Measurements from ENCODE around the gene STIM2. TPM values are rescaled to one million over a fixed set of nuclear protein-coding genes. Genes with fewer than 3 reads are reported as not detected.

The STIM2 gene
- total RNA-seq, 2 donors from 2014 or later, result 20.7 to 30.3 TPM

- H3K36me3 ChIP-seq, result no peaks in the 10 kb centered on the region
- intact Hi-C loops (cut with DNase I), result no loop called here
- no peaks in the 10 kb centered on the region for H3K9me3 ChIP-seq
- TF ChIP-seq CTCF (IDR thresholded peaks at IDR 0.05), result no peak
- no peak overlapping the region for H3K27ac ChIP-seq
- H3K27me3 ChIP-seq, result no peaks in the 10 kb centered on the region
- no peak for DNase-seq
- no peak overlapping the region for H3K4me3 ChIP-seq
- no peak overlapping the region for H3K9ac ChIP-seq (ENCODE audit: low read depth in 2 of 2, low read length in 2 of 2)
- H3K4me1 ChIP-seq, result no peaks in the 10 kb centered on the region
Measured at GRCh38 chr4:26993967-26994366, 133.3 kb downstream of the STIM2 start.

GRCh38 chr4:26995316-26995715 lies 134.7 kb downstream of the STIM2 start:
- intact Hi-C loops (cut with DNase I), result no loop called here

GRCh38 chr4:26996745-26997144 lies 136.1 kb downstream of the STIM2 start:
- intact Hi-C loops (cut with DNase I), result no loop called here
- H3K36me3 ChIP-seq, result no peaks in the 10 kb centered on the region
- H3K27me3 ChIP-seq, result no peaks in the 10 kb centered on the region
- no peak for DNase-seq
- no peak overlapping the region for H3K9ac ChIP-seq (ENCODE audit: low read depth in 2 of 2, low read length in 2 of 2)
- H3K4me3 ChIP-seq, result no peak overlapping the region
- H3K27ac ChIP-seq, result no peak overlapping the region
- TF ChIP-seq CTCF (IDR thresholded peaks at IDR 0.05), result no peak
- H3K9me3 ChIP-seq, result no peaks in the 10 kb centered on the region
- no peaks in the 10 kb centered on the region for H3K4me1 ChIP-seq

More at GRCh38 chr4:26995316-26995715, 134.7 kb downstream of the STIM2 start:
- no peaks in the 10 kb centered on the region for H3K4me1 ChIP-seq
- TF ChIP-seq CTCF (IDR thresholded peaks at IDR 0.05), result no peak
- no peak overlapping the region for H3K4me3 ChIP-seq
- no peak overlapping the region for H3K27ac ChIP-seq
- no peak for DNase-seq
- H3K9ac ChIP-seq (ENCODE audit: low read depth in 2 of 2, low read length in 2 of 2), result no peak overlapping the region
- H3K36me3 ChIP-seq, result no peaks in the 10 kb centered on the region
- no peaks in the 10 kb centered on the region for H3K9me3 ChIP-seq
- no peaks in the 10 kb centered on the region for H3K27me3 ChIP-seq

GRCh38 chr4:26999689-27000088 lies 139.0 kb downstream of the STIM2 start:
- Histone ChIP-seq H3K36me3 (no peaks in the 10 kb centered on the region), H3K27ac (no peak overlapping the region), H3K9ac (ENCODE audit: low read depth in 2 of 2, low read length in 2 of 2) (no peak overlapping the region), H3K27me3 (no peaks in the 10 kb centered on the region), H3K4me1 (no peaks in the 10 kb centered on the region), H3K4me3 (no peak overlapping the region), H3K9me3 (no peaks in the 10 kb centered on the region)
- intact Hi-C loops (cut with DNase I), result loop anchor here (10.0 kb wide), 1 partner anchor 135 kb away; the partner anchor contains the start of gene STIM2
- DNase-seq, result no peak
- TF ChIP-seq CTCF (IDR thresholded peaks at IDR 0.05), result no peak

- Histone ChIP-seq H3K9ac (ENCODE audit: low read depth in 2 of 2, low read length in 2 of 2) (no peak overlapping the region), H3K4me3 (no peak overlapping the region), H3K27ac (no peak overlapping the region), H3K36me3 (no peaks in the 10 kb centered on the region), H3K4me1 (no peaks in the 10 kb centered on the region), H3K27me3 (no peaks in the 10 kb centered on the region), H3K9me3 (no peaks in the 10 kb centered on the region)
- no peak for DNase-seq
- intact Hi-C loops (cut with DNase I), result loop anchor here (10.0 kb wide), 1 partner anchor 135 kb away; the partner anchor contains the start of gene STIM2
- no peak for TF ChIP-seq CTCF (IDR thresholded peaks at IDR 0.05)
Measured at GRCh38 chr4:27000122-27000521, 139.5 kb downstream of the STIM2 start.

Data from colonic mucosa (tissue), 4 donors.